GM23338 (cell line): Measurements from ENCODE around the gene MCM7. TPM values are rescaled to one million over a fixed set of nuclear protein-coding genes. Genes with fewer than 3 reads are reported as not detected.
A peak's percentile ranks its signal among the peaks of the same experiment; 100 is the strongest.

Source experiments
- ATAC-seq: fragments of 200-7000 bp; cut with Tn5 transposase; 3 replicates; pipeline ENCODE4 v1.9.1; 2020
- DNase-seq: peaks from one replicate; pipeline ENCODE4 v3.0.0-alpha.2; 2015; ENCODE audit warnings: low spot score
- H2AFZ ChIP-seq: fragments of 200-600 bp; sonication (generic); 2 replicates; pipeline ENCODE4 v1.8.0; 2016; ENCODE audit warnings: antibody characterized with exemption, mild to moderate bottlenecking, moderate library complexity
- H3F3A ChIP-seq: fragments of 200-600 bp; sonication (generic); replicated peaks from 2 replicates; pipeline ENCODE4 v1.8.0; 2017; ENCODE audit warnings: antibody characterized with exemption, mixed run types, low read depth
- H3K27ac ChIP-seq: fragments of 200-600 bp; sonication (generic); 2 replicates; pipeline ENCODE4 v1.6.1; 2016; ENCODE audit warnings: low read depth
- H3K27me3 ChIP-seq: fragments of 200-600 bp; sonication (generic); 2 replicates; pipeline ENCODE4 v1.8.0; 2016; ENCODE audit warnings: mild to moderate bottlenecking, mixed run types, moderate library complexity; ENCODE audit not compliant: insufficient read depth
- H3K36me3 ChIP-seq: fragments of 200-600 bp; sonication (generic); 2 replicates; pipeline ENCODE4 v1.8.0; 2016; ENCODE audit warnings: mild to moderate bottlenecking; ENCODE audit not compliant: insufficient read depth
- H3K4me1 ChIP-seq: fragments of 200-600 bp; sonication (generic); 2 replicates; pipeline ENCODE4 v1.8.0; 2016; ENCODE audit warnings: mild to moderate bottlenecking, moderate library complexity; ENCODE audit not compliant: insufficient read depth
- H3K4me2 ChIP-seq: fragments of 200-600 bp; sonication (generic); 2 replicates; pipeline ENCODE4 v1.7.1; 2017; ENCODE audit warnings: mixed run types
- H3K4me3 ChIP-seq: fragments of 200-600 bp; sonication (generic); 2 replicates; pipeline ENCODE4 v1.6.1; 2016; ENCODE audit warnings: mixed run types
- H3K79me2 ChIP-seq: fragments of 200-600 bp; sonication (generic); replicated peaks from 2 replicates; pipeline ENCODE4 v1.8.0; 2017; ENCODE audit warnings: mild to moderate bottlenecking; ENCODE audit not compliant: insufficient read depth
- H3K9me2 ChIP-seq: fragments of 200-600 bp; sonication (generic); 2 replicates; pipeline ENCODE4 v1.8.0; 2017; ENCODE audit not compliant: insufficient read depth
- H4K20me1 ChIP-seq: fragments of 200-600 bp; sonication (generic); replicated peaks from 2 replicates; pipeline ENCODE4 v1.8.0; 2017; ENCODE audit warnings: mild to moderate bottlenecking; ENCODE audit not compliant: insufficient read depth
- H3K27ac Mint-ChIP-seq: 2 replicates; pipeline ENCODE4 v1.8.0; 2020; ENCODE audit warnings: inconsistent platforms, mild to moderate bottlenecking, moderate library complexity, mixed read lengths
- H3K27me3 Mint-ChIP-seq: 3 replicates; pipeline ENCODE4 v1.8.0; 2022; ENCODE audit warnings: low read depth, mild to moderate bottlenecking, moderate library complexity, mixed read lengths, inconsistent platforms; ENCODE audit not compliant: insufficient read depth, poor library complexity
- H3K36me3 Mint-ChIP-seq: 3 replicates; pipeline ENCODE4 v1.8.0; 2021; ENCODE audit warnings: low read depth, mild to moderate bottlenecking, inconsistent platforms, moderate library complexity, mixed read lengths
- H3K4me1 Mint-ChIP-seq: 3 replicates; pipeline ENCODE4 v1.8.0; 2020; ENCODE audit warnings: mild to moderate bottlenecking, inconsistent platforms, mixed read lengths
- H3K4me3 Mint-ChIP-seq: 3 replicates; pipeline ENCODE4 v1.8.0; 2021; ENCODE audit warnings: moderate library complexity, mild to moderate bottlenecking, inconsistent platforms, mixed read lengths
- H3K9me3 Mint-ChIP-seq: 3 replicates; pipeline ENCODE4 v1.8.0; 2020; ENCODE audit warnings: moderate library complexity, mild to moderate bottlenecking, inconsistent platforms, mixed read lengths
- CTCF ChIP-seq, 2 experiments: fragments of 200-600 bp in 1 of 2; sonication (generic) in 1 of 2; conservative IDR thresholded peaks; 2 replicates each; pipeline versions ENCODE4 v1.5.1 to v1.6.1; 2016 to 2017; ENCODE audit warnings: antibody characterized with exemption in 2 of 2, low read depth in 2 of 2, mild to moderate bottlenecking in 2 of 2, moderate library complexity in 1 of 2
- ETS1 ChIP-seq: IDR thresholded peaks from 2 replicates; pipeline ENCODE4 v1.6.1; 2016; ENCODE audit warnings: antibody characterized with exemption
- POLR2AphosphoS5 ChIP-seq: IDR thresholded peaks from 2 replicates; pipeline ENCODE4 v1.6.1; 2016; ENCODE audit warnings: antibody characterized with exemption, low read depth
- REST ChIP-seq: IDR thresholded peaks from one replicate; pipeline ENCODE4 v1.6.1; 2018; ENCODE audit warnings: antibody characterized with exemption; ENCODE audit not compliant: unreplicated experiment
- polyA plus RNA-seq: library from polyadenylated mRNA; unstranded; fragments of >200 nt; fragmentation: Nextera tagmentation; extraction: Ambion mirVana; gene quantifications from 2 replicates; pipeline ENCODE4 v1.2.1, GENCODE V29; 2016
- total RNA-seq: library from RNA; depleted of rRNA; stranded (reverse); fragments of >200 nt; shearing (Covaris generic); gene quantifications from 2 replicates; pipeline ENCODE4 v1.2.3, GENCODE V29; 2014

MCM7 gene
- total and polyA plus RNA-seq, 2 experiments from 2014 or later, result 140 to 285 TPM

DNA sequence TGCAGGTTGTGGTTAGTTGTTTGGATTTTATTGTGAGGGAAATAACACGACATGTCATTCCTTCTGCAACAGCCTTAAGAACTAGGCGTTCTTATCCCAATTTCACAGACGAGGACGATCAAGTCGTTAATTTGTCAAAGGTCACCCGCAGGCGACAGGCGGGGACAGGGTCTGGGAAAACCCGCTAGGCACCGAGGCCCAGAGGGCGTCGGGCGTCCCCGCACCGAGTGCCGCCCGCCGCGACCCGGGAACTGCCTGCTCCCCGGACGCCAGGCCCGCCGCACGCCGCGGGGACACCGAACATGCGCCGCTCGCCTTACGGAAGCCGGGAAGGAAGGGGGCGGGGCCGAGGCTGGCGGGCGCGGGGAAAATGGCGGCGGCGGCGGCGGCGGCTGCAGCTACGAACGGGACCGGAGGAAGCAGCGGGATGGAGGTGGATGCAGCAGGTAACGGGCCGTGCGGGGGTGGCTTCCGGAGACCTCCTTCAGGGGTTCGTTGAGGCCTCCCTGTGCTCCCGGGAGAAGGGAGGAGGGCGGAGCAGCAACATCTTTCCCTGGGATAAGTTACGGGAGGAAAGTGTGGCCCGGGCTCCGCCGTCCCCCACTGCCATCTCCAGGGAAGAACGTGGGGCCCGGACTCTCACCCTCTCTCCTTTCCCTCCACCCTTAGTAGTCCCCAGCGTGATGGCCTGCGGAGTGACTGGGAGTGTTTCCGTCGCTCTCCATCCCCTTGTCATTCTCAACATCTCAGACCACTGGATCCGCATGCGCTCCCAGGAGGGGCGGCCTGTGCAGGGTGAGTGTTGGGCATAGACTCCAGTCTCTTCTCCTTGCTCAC is 12.4 kb downstream of the MCM7 start, which contains the start of gene COPS6:
Gene COPS6, plus strand, starts transcription at position 349 of the 837 bp plus-strand sequence. Its CDS starts 22 bp downstream, at position 371.
- Mint-ChIP-seq H3K4me1 (peaks cover 18% of the 10 kb centered on the region), H3K36me3 (peaks cover 37% of the 10 kb centered on the region), H3K27me3 (peaks cover 34% of the 10 kb centered on the region)

More for the DNA sequence above, 12.4 kb downstream of the MCM7 start, which contains the start of gene COPS6:
- Histone ChIP-seq H3K79me2 (peaks cover 8% of the 10 kb centered on the region), H2AFZ (peak within 1 kb of the TSS; percentile 95; the same call in 1 of the 2 replicates), H3K4me2 (peak within 1 kb of the TSS; percentile 90), H3F3A (peaks cover 53% of the 10 kb centered on the region), H3K27ac (peak within 1 kb of the TSS; percentile 90), H4K20me1 (peaks cover 11% of the 10 kb centered on the region; the same call in 1 of the 2 replicates), H3K4me3 (peak within 1 kb of the TSS; percentile 82), H3K27me3 (no peaks in the 10 kb centered on the region), H3K36me3 (peaks cover 17% of the 10 kb centered on the region), H3K9me2 (no peaks in the 10 kb centered on the region), H3K4me1 (peaks cover 6% of the 10 kb centered on the region)
- H3K27ac Mint-ChIP-seq, result peak within 1 kb of the TSS; percentile 94
- DNase-seq (peak; percentile 86), ATAC-seq (peak; percentile 26)
- H3K4me3 Mint-ChIP-seq, result peak within 1 kb of the TSS; percentile 93
- TF ChIP-seq ETS1, result peak; percentile 49; the same call in 1 of the 2 replicates
- peak; percentile 91 for TF ChIP-seq POLR2AphosphoS5
- TF ChIP-seq CTCF (conservative IDR thresholded peaks at IDR 0.05; ENCODE audit: low read depth in 2 of 2), result no peak
- TF ChIP-seq REST, result peak; percentile 26
- H3K9me3 Mint-ChIP-seq, result no peaks in the 10 kb centered on the region
